HG03025 (cell line): Measurements from ENCODE around the gene AATK.
"Not testable (repeated sequence)": the region's sequence is repeated elsewhere in the genome, so short reads cannot be mapped to it uniquely, and the experiment has no call there.

Source experiments
- ATAC-seq: cut with Tn5 transposase; IDR thresholded peaks from one replicate; pipeline ENCODE4 v1.9.1; 2021; ENCODE audit warnings: mild to moderate bottlenecking, moderate library complexity; ENCODE audit not compliant: unreplicated experiment, low FRiP score

Gene AATK

GRCh38 chr17:81080019-81080418 is 86.0 kb downstream of the AATK start:
- ATAC-seq: no peak

GRCh38 chr17:81078026-81078913 is 87.8 kb downstream of the AATK start:
- ATAC-seq: not testable (repeated sequence)

- no peak for ATAC-seq
These were observed 89.8 kb downstream of the AATK start for GRCh38 chr17:81076141-81076679.

- ATAC-seq: no peak
These were observed 90.7 kb downstream of the AATK start for GRCh38 chr17:81075307-81075706.

- no peak for ATAC-seq
These were observed 91.1 kb downstream of the AATK start for GRCh38 chr17:81074875-81075274.

GRCh38 chr17:81073967-81074839 is 91.8 kb downstream of the AATK start:
- ATAC-seq: no peak

- no peak for ATAC-seq
These were observed 94.0 kb downstream of the AATK start for GRCh38 chr17:81071761-81072741.

GRCh38 chr17:81070541-81071246 is 95.3 kb downstream of the AATK start:
- ATAC-seq: no peak

GRCh38 chr17:81069135-81069645 is 96.8 kb downstream of the AATK start:
- no peak for ATAC-seq

GRCh38 chr17:81068411-81069134 is 97.4 kb downstream of the AATK start:
- ATAC-seq: no peak

- ATAC-seq: no peak
These were observed 98.6 kb downstream of the AATK start for GRCh38 chr17:81067391-81067811.
